DOHH2 (cell line): ENCODE data around the gene HTRA1.

Source experiments
- CTCF ChIP-seq: fragments of 200-600 bp; sonication (generic); IDR thresholded peaks from one replicate; pipeline ENCODE4 v1.5.1; 2014; ENCODE audit warnings: antibody characterized with exemption, mild to moderate bottlenecking, low read depth, low read length; ENCODE audit not compliant: poor library complexity, severe bottlenecking
- EZH2phosphoT487 ChIP-seq: fragments of 200-600 bp; sonication (generic); IDR thresholded peaks from 2 replicates; pipeline ENCODE4 v1.6.1; 2017; ENCODE audit warnings: borderline replicate concordance, mild to moderate bottlenecking, antibody characterized with exemption, low read length, moderate library complexity, mixed read lengths

DNA sequence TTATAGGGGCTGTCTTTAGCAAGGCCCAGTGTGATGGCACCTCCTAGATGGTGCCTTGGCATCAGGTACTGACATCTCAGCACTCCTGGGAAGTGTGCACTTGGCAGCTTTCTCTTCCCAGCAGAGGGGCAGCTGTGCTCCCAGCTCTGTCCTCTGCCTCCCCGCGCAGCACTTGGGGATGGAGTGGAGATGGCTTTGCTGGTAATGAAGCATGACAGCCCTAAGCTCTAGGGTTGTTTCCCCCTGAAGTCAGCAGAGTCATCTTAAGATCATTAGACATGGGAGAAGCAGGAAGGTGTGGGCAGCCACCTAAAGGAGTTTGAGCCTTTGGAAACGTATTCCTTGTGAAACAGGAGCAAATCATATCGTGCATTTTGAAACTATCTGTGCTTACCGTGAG lies 46.7 kb downstream of the HTRA1 start:
- TF ChIP-seq CTCF (no peak), EZH2phosphoT487 (no peak)
